ENCODE measurements around the gene DLGAP1.
"Not testable (repeated sequence)": the region's sequence is repeated elsewhere in the genome, so short reads cannot be mapped to it uniquely, and the experiment has no call there.

DLGAP1 gene

DNA sequence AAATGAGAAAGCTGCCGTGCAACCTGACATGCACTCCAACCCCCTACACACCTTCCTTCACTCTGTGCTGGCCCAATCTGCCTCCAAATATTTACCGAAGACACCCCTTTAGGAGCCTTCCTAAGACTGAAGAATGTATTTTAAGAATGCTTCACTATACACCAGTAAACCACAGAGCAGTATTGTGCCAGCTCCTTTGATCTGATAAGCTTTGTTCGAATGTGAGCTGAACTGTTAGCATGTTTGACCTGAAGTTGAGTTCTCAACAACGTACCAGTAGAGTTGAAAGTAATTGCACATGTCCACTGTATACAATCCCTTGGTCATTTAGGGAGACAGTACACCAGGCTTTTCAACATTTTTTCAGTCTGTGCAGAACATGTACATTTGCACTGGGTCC lies 745.9 kb downstream of the DLGAP1 start:
- no peak for DNase-seq

GRCh38 chr18:3706279-3707097 lies 748.6 kb downstream of the DLGAP1 start:
- no peak for DNase-seq

- no peak for DNase-seq
Observed at GRCh38 chr18:3704556-3705344, 750.4 kb downstream of the DLGAP1 start.

GRCh38 chr18:3703732-3704176 lies 751.4 kb downstream of the DLGAP1 start:
- peak; percentile 76 for DNase-seq

DNA sequence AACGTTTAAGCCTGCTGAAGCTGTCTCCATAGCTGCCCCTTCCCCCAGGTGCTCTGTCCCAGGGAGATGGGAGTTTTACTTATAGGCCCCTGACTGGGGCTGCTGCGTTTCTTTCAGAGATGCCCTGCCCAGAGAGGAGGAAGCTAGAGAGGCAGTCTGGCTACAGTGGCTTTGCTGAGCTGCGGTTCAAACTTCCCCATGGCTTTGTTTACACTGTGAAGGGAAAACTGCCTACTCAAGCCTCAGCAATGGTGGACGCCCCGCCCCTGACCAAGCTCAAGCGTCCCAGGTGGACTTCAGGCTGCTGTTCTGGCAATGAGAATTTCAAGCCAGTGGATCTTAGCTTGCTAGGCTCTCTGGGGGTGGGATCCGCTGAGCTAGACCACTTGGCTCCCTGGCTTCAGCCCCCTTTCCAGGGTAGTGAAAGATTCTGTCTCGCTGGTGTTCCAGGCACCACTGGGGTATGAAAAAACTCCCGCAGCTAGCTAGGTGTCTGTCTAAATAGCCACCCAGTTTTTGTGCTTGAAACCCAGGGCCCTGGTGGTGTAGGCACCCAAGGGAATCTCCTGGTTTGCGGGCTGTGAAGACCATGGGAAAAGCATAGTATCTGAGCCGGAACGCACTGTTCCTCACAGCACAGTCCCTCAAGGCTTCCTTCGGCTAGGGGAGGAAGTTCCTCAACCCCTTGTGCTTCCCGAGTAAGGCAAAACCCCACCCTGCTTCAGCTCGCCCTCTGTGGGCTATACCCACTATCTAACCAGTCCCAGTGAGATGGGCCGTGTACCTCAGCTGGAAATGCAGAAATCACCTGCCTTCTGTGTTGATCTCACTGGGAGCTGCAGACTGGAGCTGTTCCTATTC lies 755.2 kb downstream of the DLGAP1 start:
- DNase-seq = not testable (repeated sequence)

DNA sequence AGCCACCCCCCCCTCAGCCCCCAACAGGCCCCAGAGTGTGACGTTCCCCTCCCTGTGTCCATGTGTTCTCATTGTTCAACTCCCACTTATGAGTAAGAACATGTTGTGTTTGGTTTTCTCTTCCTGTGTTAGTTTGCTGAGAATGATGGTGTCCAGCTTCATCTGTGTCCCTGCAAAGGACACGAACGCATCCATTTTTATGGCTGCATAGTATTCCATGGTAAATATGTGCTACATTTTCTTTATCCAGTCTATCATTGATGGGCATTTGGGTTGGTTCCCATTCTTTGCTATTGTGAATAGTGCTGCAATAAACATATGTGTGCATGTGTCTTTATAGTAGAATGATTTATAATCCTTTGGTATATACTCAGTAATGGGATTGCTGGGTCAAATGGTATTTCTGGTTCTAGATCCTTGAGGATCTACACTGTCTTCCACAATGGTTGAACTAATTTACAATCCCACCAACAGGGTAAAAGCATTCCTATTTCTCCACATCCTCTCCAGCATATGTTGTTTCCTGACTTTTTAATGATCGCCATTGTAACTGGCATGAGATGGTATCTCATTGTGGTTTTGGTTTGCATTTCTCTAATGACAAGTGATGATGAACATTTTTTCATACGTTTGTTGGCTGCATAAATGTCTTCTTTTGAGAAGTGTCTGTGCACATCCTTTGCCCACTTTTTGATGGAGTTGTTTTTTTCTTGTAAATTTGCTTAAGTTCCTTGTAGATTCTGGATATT lies 760.9 kb downstream of the DLGAP1 start:
- not testable (repeated sequence) for DNase-seq

DNA sequence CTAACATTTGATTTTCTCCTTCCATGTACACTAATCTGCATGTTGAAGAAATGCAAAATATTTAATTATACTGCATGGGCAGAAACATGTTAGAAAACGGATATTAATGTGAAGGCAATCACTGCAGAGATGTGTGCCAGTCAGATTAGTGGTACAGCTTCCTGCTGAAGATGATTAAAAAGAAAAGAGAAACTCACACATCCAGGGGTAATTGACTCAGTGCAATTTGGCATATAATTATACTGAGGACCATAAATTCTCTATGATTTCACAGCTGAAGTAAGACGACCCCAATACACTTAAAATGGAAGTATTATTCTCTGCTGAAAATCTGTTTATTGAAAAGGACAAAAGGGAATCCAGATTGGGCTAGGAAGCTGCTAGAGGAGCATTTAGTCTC lies 761.7 kb downstream of the DLGAP1 start:
- DNase-seq = no peak

- DNase-seq = no peak
Observed at GRCh38 chr18:3692691-3693090, 762.4 kb downstream of the DLGAP1 start.

GRCh38 chr18:3692113-3692621 lies 762.9 kb downstream of the DLGAP1 start:
- peak; percentile 78 for DNase-seq

DNA sequence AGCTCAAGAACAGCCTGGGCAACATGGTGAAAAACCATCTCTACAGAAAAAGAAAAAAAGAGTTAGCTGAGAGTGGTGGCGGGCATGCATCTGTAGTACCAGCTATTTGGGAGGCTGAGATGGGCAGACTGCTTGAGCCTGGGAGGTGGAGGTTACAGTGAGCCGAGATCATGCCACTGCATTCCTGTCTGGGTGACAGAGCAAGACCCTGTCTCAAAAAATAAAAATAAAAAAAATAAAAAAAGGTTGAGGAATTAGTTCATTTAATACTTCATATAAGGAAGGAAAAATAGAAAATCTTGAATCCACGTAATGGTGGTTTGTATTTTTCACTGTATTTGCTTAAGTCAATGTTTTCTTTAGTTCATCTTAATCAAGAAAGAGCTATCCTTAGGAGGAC lies 763.4 kb downstream of the DLGAP1 start:
- DNase-seq = no peak

DNA sequence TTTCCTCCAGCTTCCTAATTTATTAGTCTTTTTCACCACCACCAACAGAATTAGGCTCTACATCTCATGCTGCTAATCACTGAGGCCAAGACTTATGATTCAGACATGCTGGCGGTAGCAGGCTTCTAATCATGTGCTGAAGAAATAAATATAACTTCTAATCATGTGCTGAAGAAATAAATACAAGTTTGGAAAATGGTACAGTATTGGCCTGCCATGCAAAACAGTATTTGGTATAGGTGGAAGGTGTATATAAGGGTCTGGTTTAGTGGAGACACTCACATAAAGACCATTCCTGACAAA lies 764.4 kb downstream of the DLGAP1 start:
- DNase-seq = no peak

GRCh38 chr18:3689986-3690763 lies 764.9 kb downstream of the DLGAP1 start:
- no peak for DNase-seq

GRCh38 chr18:3689091-3689490 lies 766.0 kb downstream of the DLGAP1 start:
- DNase-seq = no peak

DNA sequence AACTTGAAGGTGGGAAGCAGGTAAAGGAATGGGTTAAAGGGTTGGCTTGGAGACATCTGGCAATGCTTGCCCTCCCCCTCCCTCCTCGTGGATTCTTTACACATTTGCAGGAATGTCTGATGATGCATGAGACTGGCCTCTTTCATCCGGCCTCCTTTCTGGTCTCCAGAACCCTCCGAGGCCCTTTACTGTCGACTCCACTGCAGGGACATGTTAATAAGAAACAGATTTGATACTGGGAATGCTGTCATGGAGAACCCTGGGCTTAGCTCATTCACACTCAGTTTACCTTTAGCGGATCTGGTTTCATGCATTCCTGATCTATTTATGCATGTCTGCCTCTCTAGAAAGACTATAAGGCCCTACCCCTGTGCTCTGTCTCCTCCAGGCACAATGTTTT lies 766.4 kb downstream of the DLGAP1 start:
- DNase-seq = no peak

GRCh38 chr18:3683483-3683882 lies 771.6 kb downstream of the DLGAP1 start:
- peak; percentile 14 for DNase-seq

- no peak for DNase-seq
Observed at GRCh38 chr18:3682061-3682460, 773.0 kb downstream of the DLGAP1 start.

GRCh38 chr18:3679241-3679640 lies 775.9 kb downstream of the DLGAP1 start:
- no peak for DNase-seq

DNA sequence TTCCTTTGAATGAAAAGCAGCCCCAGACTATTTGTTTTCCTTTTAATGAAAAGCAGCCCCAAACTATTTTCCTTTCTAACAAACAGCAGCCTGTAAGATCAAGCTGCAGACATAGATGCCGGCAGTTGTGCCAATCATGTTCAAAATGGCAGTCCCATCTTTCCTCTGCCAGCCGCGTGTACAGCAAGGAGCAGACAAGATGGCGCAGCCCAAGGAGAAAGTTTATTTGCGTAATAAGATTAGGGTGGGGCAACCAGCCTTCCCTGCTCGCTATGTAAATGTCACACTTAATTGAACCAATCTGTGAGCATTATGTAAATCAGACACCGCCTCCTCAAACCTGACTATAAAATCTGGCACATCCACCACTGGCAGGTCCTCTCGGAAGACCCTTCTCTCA lies 779.1 kb downstream of the DLGAP1 start:
- no peak for DNase-seq

DNA sequence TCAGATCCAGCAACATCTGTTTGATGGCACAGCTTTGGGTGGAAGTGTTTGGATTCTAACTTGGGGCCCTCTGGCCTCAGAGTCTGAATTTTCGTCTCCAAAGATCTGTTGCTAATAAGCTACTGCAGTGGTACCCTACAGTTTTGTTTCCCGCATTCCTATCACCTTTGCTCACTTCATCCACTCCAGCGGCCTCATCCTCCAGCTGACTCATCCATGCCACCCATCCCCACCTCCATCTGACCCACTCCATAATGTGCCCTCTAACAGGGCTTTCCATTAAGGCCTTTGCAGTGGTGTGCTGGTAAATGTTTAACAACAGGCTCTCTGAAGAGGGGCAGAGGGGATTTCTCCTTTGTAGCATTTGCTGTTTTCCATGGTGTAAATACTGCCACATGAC lies 779.7 kb downstream of the DLGAP1 start:
- DNase-seq = no peak

DNA sequence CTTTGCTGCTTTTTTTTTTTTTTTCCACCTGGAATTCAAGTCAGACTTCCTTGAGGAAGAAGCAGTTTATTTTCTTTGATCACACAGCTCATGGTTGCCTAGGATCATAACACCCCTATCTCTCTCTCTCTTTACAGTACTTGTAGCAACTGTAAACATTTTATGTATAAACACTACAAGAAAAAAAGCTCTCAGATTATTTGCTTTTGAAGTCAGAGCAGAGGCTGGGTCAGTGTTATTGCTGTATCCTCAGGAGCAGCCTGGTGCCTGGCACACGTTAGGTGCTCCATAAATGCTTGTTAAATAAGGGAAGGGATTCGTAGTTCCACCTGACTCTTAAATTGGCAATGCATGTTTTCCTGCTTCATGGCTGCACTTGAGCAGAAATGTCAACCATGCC lies 783.9 kb downstream of the DLGAP1 start:
- DNase-seq = no peak

GRCh38 chr18:3669376-3669775 lies 785.7 kb downstream of the DLGAP1 start:
- DNase-seq = no peak

Measured in COR-L47 (cell line).